AG09309 (cell line): ENCODE data around the gene PMPCB.

ENCODE experiments used
- DNase-seq: peaks from one replicate; pipeline ENCODE4 v3.0.0-alpha.2; 2010; ENCODE audit warnings: low read depth
- H3K4me3 ChIP-seq: 2 replicates; pipeline ENCODE4 v1.5.1; 2011; ENCODE audit warnings: mild to moderate bottlenecking, low read depth, low read length, moderate library complexity; ENCODE audit not compliant: control insufficient read depth
- TF ChIP-seq, protein P1 (sequence below): IDR thresholded peaks from 2 replicates; pipeline ENCODE4 v1.5.1; 2011; ENCODE audit warnings: mild to moderate bottlenecking, low read depth, low read length, inconsistent platforms; ENCODE audit not compliant: insufficient read depth, control insufficient read depth; ENCODE audit errors: missing control alignments

The PMPCB gene

DNA sequence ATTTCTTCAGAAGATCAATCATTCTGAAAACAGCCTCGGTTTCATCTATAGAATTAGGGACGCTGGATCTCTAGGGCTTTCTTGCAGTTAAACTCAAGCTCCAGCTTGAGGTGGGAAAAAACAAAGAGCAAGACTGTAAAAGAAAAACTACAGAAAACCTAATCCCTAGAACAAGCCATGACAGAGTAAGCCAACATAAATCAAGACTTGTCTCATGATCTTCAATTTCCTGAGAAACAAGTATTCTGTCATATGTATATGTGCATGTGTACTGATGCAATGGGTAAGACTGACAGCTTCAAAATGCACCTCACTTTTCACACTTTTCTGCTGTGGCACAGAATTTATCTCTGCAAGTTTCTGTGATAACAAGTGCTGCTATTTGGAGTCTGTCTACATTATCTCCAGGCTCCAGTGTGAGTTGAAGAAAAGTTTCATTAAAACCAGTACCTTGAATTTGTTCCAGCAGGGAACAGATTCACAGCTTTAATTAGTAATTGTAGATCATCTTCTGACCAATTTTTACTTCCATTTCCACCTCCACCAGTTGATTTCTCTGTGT lies 19.2 kb downstream of the PMPCB start:
- no peak overlapping the region for H3K4me3 ChIP-seq
- DNase-seq, result no peak
- TF ChIP-seq, protein P1, sequence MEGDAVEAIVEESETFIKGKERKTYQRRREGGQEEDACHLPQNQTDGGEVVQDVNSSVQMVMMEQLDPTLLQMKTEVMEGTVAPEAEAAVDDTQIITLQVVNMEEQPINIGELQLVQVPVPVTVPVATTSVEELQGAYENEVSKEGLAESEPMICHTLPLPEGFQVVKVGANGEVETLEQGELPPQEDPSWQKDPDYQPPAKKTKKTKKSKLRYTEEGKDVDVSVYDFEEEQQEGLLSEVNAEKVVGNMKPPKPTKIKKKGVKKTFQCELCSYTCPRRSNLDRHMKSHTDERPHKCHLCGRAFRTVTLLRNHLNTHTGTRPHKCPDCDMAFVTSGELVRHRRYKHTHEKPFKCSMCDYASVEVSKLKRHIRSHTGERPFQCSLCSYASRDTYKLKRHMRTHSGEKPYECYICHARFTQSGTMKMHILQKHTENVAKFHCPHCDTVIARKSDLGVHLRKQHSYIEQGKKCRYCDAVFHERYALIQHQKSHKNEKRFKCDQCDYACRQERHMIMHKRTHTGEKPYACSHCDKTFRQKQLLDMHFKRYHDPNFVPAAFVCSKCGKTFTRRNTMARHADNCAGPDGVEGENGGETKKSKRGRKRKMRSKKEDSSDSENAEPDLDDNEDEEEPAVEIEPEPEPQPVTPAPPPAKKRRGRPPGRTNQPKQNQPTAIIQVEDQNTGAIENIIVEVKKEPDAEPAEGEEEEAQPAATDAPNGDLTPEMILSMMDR, result no peak

GRCh38 chr7:103317009-103317408 lies 19.8 kb downstream of the PMPCB start:
- H3K4me3 ChIP-seq, result no peak overlapping the region
- no peak for DNase-seq
- TF ChIP-seq, protein P1, result no peak

DNA sequence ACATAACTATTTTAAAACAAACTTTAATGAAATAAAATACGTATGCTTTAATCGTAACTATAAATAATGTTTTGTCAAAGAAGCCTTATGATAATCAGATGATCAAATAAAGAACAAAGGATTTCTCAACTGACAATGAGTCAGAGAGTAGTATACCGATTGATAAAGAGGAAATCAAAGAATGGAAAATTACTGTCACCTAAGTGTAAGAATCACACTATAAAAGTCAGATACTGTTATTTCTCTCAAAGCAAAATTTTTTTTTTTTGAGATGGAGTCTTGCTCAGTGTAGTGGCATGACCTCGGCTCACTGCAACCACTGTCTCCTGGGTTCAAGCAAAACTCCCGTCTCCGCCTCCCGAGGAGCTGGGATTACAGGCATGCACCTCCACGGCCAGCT lies 28.5 kb downstream of the PMPCB start:
- H3K4me3 ChIP-seq, result no peak overlapping the region
- TF ChIP-seq, protein P1, result no peak
- DNase-seq, result no peak

GRCh38 chr7:103336761-103337160 lies 39.5 kb downstream of the PMPCB start:
- no peak for DNase-seq
- TF ChIP-seq, protein P1, result no peak
- H3K4me3 ChIP-seq, result no peak overlapping the region

- no peak overlapping the region for H3K4me3 ChIP-seq
- no peak for DNase-seq
Observed at GRCh38 chr7:103338864-103339263, 41.6 kb downstream of the PMPCB start.

DNA sequence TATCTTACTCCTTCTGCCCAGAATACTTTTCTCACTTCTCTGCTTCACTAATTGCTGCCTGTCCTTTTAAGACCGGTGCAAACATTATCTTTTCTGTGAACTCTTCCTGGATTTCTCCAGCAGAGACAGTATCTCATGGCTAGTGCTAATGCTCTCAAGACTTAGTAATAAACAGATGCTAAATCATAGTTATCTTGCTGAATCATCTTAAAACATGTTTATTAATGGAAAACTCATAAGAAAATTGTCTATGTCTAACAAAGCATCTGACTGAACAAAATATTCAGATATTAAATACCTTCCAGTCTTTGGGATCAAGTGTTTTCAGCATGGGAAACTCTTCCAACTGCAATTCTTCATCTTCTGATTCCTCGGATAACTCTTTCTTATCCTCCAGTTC lies 44.2 kb downstream of the PMPCB start:
- no peak overlapping the region for H3K4me3 ChIP-seq
- no peak for DNase-seq
- TF ChIP-seq, protein P1, result no peak

More at GRCh38 chr7:103338864-103339263, 41.6 kb downstream of the PMPCB start:
- TF ChIP-seq, protein P1, result no peak

DNA sequence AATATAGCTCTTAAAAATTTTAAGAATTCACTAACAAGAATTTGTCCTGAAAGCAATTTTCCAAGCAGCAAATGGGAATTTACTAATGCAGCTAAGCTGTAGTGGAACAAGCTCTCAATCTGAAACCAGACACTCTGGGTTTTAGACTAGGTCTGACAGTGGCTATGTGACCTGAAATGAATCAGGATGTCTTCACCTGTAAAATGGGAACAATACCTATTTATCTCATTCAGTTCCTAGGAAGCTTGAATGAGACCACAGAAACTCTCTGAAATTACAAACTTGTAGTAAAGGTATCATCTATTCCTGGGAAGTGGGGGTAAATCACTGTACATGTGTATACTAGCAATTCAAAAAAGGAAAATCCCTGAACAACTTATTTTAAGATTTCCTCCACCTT lies 46.1 kb downstream of the PMPCB start:
- DNase-seq, result no peak
- TF ChIP-seq, protein P1, result no peak
- H3K4me3 ChIP-seq, result peak overlapping the region; percentile 71
